ENCODE data around the gene SPHK2.
"Not testable (repeated sequence)": the region's sequence is repeated elsewhere in the genome, so short reads cannot be mapped to it uniquely, and the experiment has no call there.

SPHK2 gene

GRCh38 chr19:48618916-48619691 is at the start of gene SPHK2, which contains the start of gene RPL18:
SPHK2 (plus strand) TSS chr19:48619506; CDS start chr19:48620515, 1,009 bp downstream.
RPL18 (minus strand) TSS chr19:48619178; CDS start chr19:48619143, 35 bp downstream.
- peak; percentile 92 for DNase-seq

GRCh38 chr19:48569814-48570213 is 49.5 kb upstream of the SPHK2 start:
- DNase-seq = no peak

GRCh38 chr19:48571378-48572162 is 47.7 kb upstream of the SPHK2 start:
- DNase-seq = no peak

- no peak for DNase-seq
Observed at GRCh38 chr19:48573163-48573505, 46.2 kb upstream of the SPHK2 start.

GRCh38 chr19:48575931-48576622 is 43.2 kb upstream of the SPHK2 start:
- DNase-seq = no peak

- not testable (repeated sequence) for DNase-seq
Observed at GRCh38 chr19:48577908-48578307, 41.4 kb upstream of the SPHK2 start.

GRCh38 chr19:48578891-48579290 is 40.4 kb upstream of the SPHK2 start:
- DNase-seq = no peak

- no peak for DNase-seq
Observed at GRCh38 chr19:48582168-48582567, 37.1 kb upstream of the SPHK2 start.

- no peak for DNase-seq
Observed at GRCh38 chr19:48587387-48587786, 31.9 kb upstream of the SPHK2 start.

GRCh38 chr19:48588670-48589401 is 30.5 kb upstream of the SPHK2 start:
- DNase-seq = peak; percentile 91

- DNase-seq = no peak
Observed at GRCh38 chr19:48591021-48591420, 28.3 kb upstream of the SPHK2 start.

GRCh38 chr19:48595171-48595570 is 24.1 kb upstream of the SPHK2 start:
- no peak for DNase-seq

- no peak for DNase-seq
Observed at GRCh38 chr19:48595833-48596232, 23.5 kb upstream of the SPHK2 start.

GRCh38 chr19:48596237-48596636 is 23.1 kb upstream of the SPHK2 start:
- no peak for DNase-seq

GRCh38 chr19:48596679-48597465 is 22.4 kb upstream of the SPHK2 start:
- peak; percentile 51 for DNase-seq

- DNase-seq = no peak
Observed at GRCh38 chr19:48598996-48599700, 20.2 kb upstream of the SPHK2 start.

GRCh38 chr19:48600679-48601417 is 18.5 kb upstream of the SPHK2 start:
- DNase-seq = no peak

GRCh38 chr19:48603001-48603400 is 16.3 kb upstream of the SPHK2 start:
- DNase-seq = no peak

GRCh38 chr19:48603449-48603848 is 15.9 kb upstream of the SPHK2 start:
- no peak for DNase-seq

GRCh38 chr19:48603850-48604249 is 15.5 kb upstream of the SPHK2 start:
- DNase-seq = no peak
